Measurements from ENCODE around the gene RELA. TPM values are rescaled to one million over a fixed set of nuclear protein-coding genes. Genes with fewer than 3 reads are reported as not detected.
"Not testable (repeated sequence)": the region's sequence is repeated elsewhere in the genome, so short reads cannot be mapped to it uniquely, and the experiment has no call there.

The RELA gene
- total RNA-seq, 1 experiment from 2014 or later = 55.4 TPM

- no peak for DNase-seq (ENCODE audit: low read depth)
Measured at GRCh38 chr11:65649656-65650546, 12.8 kb downstream of the RELA start.

GRCh38 chr11:65648997-65649493, 13.7 kb downstream of the RELA start:
- no peak for DNase-seq (ENCODE audit: low read depth)

GRCh38 chr11:65646958-65647701, 15.6 kb downstream of the RELA start:
- DNase-seq (ENCODE audit: low read depth) = no peak

- DNase-seq (ENCODE audit: low read depth) = no peak
Measured at GRCh38 chr11:65646288-65646957, 16.3 kb downstream of the RELA start.

GRCh38 chr11:65645710-65646109, 17.0 kb downstream of the RELA start:
- DNase-seq (ENCODE audit: low read depth) = no peak

GRCh38 chr11:65644837-65645236, 17.9 kb downstream of the RELA start:
- no peak for DNase-seq (ENCODE audit: low read depth)

GRCh38 chr11:65643971-65644370, 18.7 kb downstream of the RELA start:
- no peak for DNase-seq (ENCODE audit: low read depth)

- DNase-seq (ENCODE audit: low read depth) = no peak
Measured at GRCh38 chr11:65642014-65642671, 20.6 kb downstream of the RELA start.

- no peak for DNase-seq (ENCODE audit: low read depth)
Measured at GRCh38 chr11:65641297-65642013, 21.3 kb downstream of the RELA start.

- no peak for DNase-seq (ENCODE audit: low read depth)
Measured at GRCh38 chr11:65640483-65641296, 22.0 kb downstream of the RELA start.

GRCh38 chr11:65639623-65640482, 22.9 kb downstream of the RELA start:
- no peak for DNase-seq (ENCODE audit: low read depth)

- DNase-seq (ENCODE audit: low read depth) = not testable (repeated sequence)
Measured at GRCh38 chr11:65639228-65639597, 23.5 kb downstream of the RELA start.

GRCh38 chr11:65637794-65638419, 24.8 kb downstream of the RELA start, which contains the start of gene SIPA1:
Gene SIPA1, plus strand, starts transcription at chr11:65638101. Its CDS starts 2,821 bp downstream, at chr11:65640922.
- DNase-seq (ENCODE audit: low read depth) = peak; percentile 90

GRCh38 chr11:65637032-65637557, 25.6 kb downstream of the RELA start:
- no peak for DNase-seq (ENCODE audit: low read depth)

GRCh38 chr11:65636108-65637031, 26.3 kb downstream of the RELA start:
- DNase-seq (ENCODE audit: low read depth) = no peak

GRCh38 chr11:65634905-65635731, 27.6 kb downstream of the RELA start:
- no peak for DNase-seq (ENCODE audit: low read depth)

Measured in HT1080 (cell line).